ENCODE results near the gene GRIN1. TPM values are rescaled to one million over a fixed set of nuclear protein-coding genes. Genes with fewer than 3 reads are reported as not detected.
A peak's percentile ranks its signal among the peaks of the same experiment; 100 is the strongest.

The GRIN1 gene
- total RNA-seq, 2 donors from 2014 or later, result not detected

DNA sequence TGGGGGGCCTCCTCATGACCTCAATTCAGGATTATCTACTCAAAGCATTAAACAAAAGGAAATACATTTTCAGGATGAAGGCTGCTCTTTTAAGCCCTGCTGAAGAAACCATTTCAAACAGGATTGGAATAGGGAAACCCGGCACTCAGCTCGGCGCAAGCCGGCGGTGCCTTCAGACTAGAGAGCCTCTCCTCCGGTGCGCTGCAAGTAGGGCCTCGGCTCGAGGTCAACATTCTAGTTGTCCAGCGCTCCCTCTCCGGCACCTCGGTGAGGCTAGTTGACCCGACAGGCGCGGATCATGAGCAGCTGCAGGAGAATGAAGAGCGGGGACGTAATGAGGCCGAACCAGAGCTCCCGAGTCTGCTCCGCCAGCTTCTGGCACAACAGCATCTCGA, 65.8 kb downstream of the GRIN1 start:
- Histone ChIP-seq H3K27me3 (replicated peaks; ENCODE audit: insufficient read depth) (no peaks in the 10 kb centered on the region), H3K27ac (peak overlapping the region; percentile 72 to 81), H3K36me3 (no peaks in the 10 kb centered on the region), H3K9me3 (no peaks in the 10 kb centered on the region), H3K4me3 (peak overlapping the region; percentile 99), H3K4me1 (ENCODE audit: control insufficient read depth in 1 of 2, low read depth in 2 of 2) (peaks cover 30 to 54% of the 10 kb centered on the region in 2 donors)
- TF ChIP-seq, protein P1, sequence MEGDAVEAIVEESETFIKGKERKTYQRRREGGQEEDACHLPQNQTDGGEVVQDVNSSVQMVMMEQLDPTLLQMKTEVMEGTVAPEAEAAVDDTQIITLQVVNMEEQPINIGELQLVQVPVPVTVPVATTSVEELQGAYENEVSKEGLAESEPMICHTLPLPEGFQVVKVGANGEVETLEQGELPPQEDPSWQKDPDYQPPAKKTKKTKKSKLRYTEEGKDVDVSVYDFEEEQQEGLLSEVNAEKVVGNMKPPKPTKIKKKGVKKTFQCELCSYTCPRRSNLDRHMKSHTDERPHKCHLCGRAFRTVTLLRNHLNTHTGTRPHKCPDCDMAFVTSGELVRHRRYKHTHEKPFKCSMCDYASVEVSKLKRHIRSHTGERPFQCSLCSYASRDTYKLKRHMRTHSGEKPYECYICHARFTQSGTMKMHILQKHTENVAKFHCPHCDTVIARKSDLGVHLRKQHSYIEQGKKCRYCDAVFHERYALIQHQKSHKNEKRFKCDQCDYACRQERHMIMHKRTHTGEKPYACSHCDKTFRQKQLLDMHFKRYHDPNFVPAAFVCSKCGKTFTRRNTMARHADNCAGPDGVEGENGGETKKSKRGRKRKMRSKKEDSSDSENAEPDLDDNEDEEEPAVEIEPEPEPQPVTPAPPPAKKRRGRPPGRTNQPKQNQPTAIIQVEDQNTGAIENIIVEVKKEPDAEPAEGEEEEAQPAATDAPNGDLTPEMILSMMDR (IDR thresholded peaks at IDR 0.05), result no peak
- DNase-seq (ENCODE audit: low spot score), result no peak
- no peak for ATAC-seq (ENCODE audit: insufficient number of reproducible peaks, low FRiP score, low read depth)

DNA sequence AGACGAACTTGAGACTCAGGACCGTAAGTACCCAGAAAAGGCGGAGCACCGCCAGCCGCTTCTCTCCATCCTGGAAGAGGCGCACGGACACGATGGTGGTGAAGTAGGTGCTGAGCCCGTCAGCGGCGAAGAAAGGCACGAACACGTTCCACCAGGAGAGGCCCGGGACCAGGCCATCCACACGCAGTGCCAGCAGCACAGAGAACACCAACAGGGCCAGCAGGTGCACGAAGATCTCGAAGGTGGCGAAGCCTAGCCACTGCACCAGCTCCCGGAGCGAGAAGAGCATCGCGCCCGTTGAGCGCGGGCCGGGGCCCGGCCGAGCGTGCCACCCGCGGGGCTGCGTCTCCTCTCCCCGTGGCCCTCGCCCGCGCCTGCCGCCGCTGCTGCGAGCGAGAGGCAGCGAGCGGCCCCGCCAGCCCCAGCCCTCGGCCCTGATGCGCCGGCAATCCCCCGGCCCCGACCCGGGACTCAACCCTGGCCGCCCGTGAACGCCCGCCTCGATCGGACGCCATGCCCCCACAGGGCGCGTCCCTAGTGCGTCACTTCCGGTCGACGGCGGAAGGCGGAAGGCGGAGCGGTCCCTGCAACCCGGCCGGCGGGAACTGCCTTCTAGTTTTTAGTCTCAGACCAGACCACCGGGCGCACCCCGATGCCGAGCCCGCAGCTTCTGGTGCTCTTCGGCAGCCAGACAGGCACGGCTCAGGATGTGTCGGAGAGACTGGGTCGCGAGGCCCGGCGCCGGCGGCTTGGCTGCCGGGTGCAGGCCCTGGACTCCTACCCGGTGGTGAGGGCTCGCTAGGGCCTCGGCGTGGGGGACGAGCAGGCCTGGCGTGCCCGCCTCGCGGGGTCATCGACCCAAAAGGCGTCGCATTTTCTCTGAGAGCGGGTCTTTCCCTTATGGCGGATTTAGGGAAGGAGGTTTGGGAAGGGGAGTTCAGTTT, 66.4 kb downstream of the GRIN1 start, which contains the start of the genes NDOR1 and TMEM203:
TSS of gene NDOR1 (plus strand) at position 575 of the 944 bp plus-strand sequence. CDS start at position 653, 78 bp downstream.
TSS of gene TMEM203 (minus strand) at position 523 of the 944 bp plus-strand sequence. CDS start at position 289, 234 bp downstream.
- TF ChIP-seq, protein P1 (IDR thresholded peaks at IDR 0.05), result no peak
- ATAC-seq (ENCODE audit: insufficient number of reproducible peaks, low FRiP score, low read depth) (peak; percentile 11), DNase-seq (ENCODE audit: low spot score) (peak; percentile 55)
- Histone ChIP-seq H3K4me3 (peak within 1 kb of the TSS; percentile 99), H3K36me3 (no peaks in the 10 kb centered on the region), H3K9me3 (no peaks in the 10 kb centered on the region), H3K27me3 (replicated peaks; ENCODE audit: insufficient read depth) (no peaks in the 10 kb centered on the region), H3K4me1 (ENCODE audit: control insufficient read depth in 1 of 2, low read depth in 2 of 2) (peaks cover 29 to 52% of the 10 kb centered on the region in 2 donors), H3K27ac (peak within 1 kb of the TSS; percentile 72 to 81)

DNA sequence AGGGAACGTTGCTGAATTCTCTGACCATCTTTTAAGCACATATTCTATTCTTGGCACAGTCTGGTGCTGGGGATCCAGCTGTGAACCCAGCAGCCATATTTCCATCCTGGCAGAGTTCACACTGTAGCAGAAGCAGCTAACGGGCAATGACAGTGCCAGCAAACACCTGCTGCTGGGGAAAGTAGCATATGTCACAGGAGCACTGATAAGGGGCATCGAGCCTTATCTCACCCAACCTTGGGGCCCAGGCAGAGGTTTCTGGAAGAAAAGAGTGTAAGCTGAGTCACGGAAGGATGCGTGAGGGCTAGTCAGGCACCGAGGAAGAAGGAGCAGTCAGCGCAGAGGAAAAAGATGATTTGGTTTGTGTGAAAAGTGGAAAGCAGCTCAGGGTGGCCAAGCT, 67.6 kb downstream of the GRIN1 start:
- H3K27me3 ChIP-seq (replicated peaks; ENCODE audit: insufficient read depth), result no peaks in the 10 kb centered on the region
- DNase-seq (ENCODE audit: low spot score), result no peak
- H3K4me1 ChIP-seq (ENCODE audit: control insufficient read depth in 1 of 2, low read depth in 2 of 2), result peaks cover 24 to 46% of the 10 kb centered on the region in 2 donors
- H3K27ac ChIP-seq, result no peak overlapping the region
- no peak for ATAC-seq (ENCODE audit: insufficient number of reproducible peaks, low FRiP score, low read depth)
- peak overlapping the region; percentile 99 for H3K4me3 ChIP-seq
- TF ChIP-seq, protein P1 (IDR thresholded peaks at IDR 0.05), result no peak
- no peaks in the 10 kb centered on the region for H3K36me3 ChIP-seq
- no peaks in the 10 kb centered on the region for H3K9me3 ChIP-seq

DNA sequence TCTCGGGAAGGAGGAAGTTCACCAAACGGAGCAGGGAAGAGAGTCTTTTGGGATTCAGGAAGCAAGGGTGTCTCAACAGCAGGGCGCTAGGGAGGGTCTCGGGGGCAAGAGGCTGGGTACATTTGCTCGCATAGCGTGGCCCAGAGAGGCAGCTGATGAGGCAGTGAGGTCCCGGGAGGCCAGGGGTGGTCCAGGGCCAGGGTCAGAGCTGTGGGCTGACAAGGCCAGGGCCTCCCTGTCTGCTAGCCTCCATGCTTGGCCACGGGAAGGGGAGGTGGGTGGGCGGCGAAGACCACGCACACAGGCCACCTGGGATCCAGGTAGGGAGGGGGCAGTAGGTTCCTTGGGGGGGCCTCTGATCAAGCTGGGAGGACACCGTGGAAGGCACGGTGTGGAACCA, 72.6 kb downstream of the GRIN1 start:
- no peaks in the 10 kb centered on the region for H3K36me3 ChIP-seq
- no peaks in the 10 kb centered on the region for H3K9me3 ChIP-seq
- TF ChIP-seq, protein P1 (IDR thresholded peaks at IDR 0.05), result no peak
- no peak overlapping the region for H3K27ac ChIP-seq
- peaks cover 3 to 4% of the 10 kb centered on the region in 2 donors for H3K4me1 ChIP-seq (ENCODE audit: control insufficient read depth in 1 of 2, low read depth in 2 of 2)
- no peak overlapping the region for H3K4me3 ChIP-seq
- no peaks in the 10 kb centered on the region for H3K27me3 ChIP-seq (replicated peaks; ENCODE audit: insufficient read depth)
- ATAC-seq (ENCODE audit: insufficient number of reproducible peaks, low FRiP score, low read depth) (no peak), DNase-seq (ENCODE audit: low spot score) (no peak)

DNA sequence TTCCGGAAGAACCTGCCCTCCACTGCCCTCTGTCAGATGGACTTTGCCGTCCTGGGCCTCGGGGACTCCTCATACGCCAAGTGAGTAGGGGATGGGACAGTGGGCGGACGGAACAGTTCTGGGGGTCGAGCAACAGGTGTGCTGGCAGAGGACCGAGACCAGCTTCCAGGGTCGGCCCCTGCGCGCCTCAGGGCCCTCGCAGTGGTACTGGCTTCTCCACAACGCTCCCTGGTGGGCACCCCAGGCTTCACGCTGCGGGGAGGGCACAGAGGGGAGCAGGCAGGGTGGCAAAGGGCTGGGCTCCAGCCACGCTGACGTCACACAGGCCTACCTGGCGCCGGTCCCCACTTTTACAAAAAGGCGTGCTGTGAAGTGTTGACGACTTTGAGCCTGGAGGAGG, 73.6 kb downstream of the GRIN1 start:
- H3K27me3 ChIP-seq (replicated peaks; ENCODE audit: insufficient read depth), result no peaks in the 10 kb centered on the region
- H3K4me3 ChIP-seq, result no peak overlapping the region
- TF ChIP-seq, protein P1 (IDR thresholded peaks at IDR 0.05), result no peak
- ATAC-seq (ENCODE audit: insufficient number of reproducible peaks, low FRiP score, low read depth) (no peak), DNase-seq (ENCODE audit: low spot score) (no peak)
- H3K9me3 ChIP-seq, result no peaks in the 10 kb centered on the region
- no peaks in the 10 kb centered on the region for H3K4me1 ChIP-seq (ENCODE audit: control insufficient read depth in 1 of 2, low read depth in 2 of 2)
- no peaks in the 10 kb centered on the region for H3K36me3 ChIP-seq
- no peak overlapping the region for H3K27ac ChIP-seq
